ENCODE results near the gene MRPL4. TPM values are rescaled to one million over a fixed set of nuclear protein-coding genes. Genes with fewer than 3 reads are reported as not detected.

MRPL4 gene
- total RNA-seq, 4 donors from 2014 or later, result 45.8 to 86.0 (median 51.9) TPM

DNA sequence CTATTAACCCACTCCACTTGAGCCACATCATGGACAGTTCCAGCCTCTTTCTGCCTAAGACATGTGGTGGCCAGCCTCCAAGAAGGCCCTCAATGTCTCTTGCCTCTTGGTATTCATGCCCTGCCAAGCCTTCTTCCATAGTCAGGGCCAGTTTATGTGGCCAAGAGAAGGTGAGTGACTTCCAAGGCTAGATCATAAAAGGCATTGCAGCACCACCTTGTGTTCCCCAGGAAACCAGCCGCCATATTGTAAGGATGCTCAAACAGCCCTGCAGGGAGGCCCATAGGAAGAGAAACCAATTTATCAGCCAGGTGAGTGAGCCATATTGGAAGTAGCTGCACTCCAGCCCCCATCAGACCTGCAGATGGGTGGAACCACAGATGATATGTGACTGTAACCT lies 45.0 kb upstream of the MRPL4 start:
- Histone ChIP-seq H3K9me3 (peaks cover 0 to 5% (median 0%) of the 10 kb centered on the region in 3 donors), H3K36me3 (no peaks in the 10 kb centered on the region), H3K4me3 (no peak overlapping the region), H3K27me3 (no peaks in the 10 kb centered on the region), H3K4me1 (no peaks in the 10 kb centered on the region), H3K27ac (no peak overlapping the region)
- WGBS, 2 donors (ENCODE audit: low coverage in 1 of 2), result 100% methylated on average over 1 of the region's 1 CpG; no CpG with 5 or more reads in 1 of the 2 donors
- no peak for ATAC-seq
- TF ChIP-seq EP300 (IDR thresholded peaks at IDR 0.05) (no peak), POLR2AphosphoS5 (IDR thresholded peaks at IDR 0.05) (no peak), POLR2A (IDR thresholded peaks at IDR 0.05) (no peak)
- TF ChIP-seq, protein P1, sequence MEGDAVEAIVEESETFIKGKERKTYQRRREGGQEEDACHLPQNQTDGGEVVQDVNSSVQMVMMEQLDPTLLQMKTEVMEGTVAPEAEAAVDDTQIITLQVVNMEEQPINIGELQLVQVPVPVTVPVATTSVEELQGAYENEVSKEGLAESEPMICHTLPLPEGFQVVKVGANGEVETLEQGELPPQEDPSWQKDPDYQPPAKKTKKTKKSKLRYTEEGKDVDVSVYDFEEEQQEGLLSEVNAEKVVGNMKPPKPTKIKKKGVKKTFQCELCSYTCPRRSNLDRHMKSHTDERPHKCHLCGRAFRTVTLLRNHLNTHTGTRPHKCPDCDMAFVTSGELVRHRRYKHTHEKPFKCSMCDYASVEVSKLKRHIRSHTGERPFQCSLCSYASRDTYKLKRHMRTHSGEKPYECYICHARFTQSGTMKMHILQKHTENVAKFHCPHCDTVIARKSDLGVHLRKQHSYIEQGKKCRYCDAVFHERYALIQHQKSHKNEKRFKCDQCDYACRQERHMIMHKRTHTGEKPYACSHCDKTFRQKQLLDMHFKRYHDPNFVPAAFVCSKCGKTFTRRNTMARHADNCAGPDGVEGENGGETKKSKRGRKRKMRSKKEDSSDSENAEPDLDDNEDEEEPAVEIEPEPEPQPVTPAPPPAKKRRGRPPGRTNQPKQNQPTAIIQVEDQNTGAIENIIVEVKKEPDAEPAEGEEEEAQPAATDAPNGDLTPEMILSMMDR (IDR thresholded peaks at IDR 0.05), result no peak

DNA sequence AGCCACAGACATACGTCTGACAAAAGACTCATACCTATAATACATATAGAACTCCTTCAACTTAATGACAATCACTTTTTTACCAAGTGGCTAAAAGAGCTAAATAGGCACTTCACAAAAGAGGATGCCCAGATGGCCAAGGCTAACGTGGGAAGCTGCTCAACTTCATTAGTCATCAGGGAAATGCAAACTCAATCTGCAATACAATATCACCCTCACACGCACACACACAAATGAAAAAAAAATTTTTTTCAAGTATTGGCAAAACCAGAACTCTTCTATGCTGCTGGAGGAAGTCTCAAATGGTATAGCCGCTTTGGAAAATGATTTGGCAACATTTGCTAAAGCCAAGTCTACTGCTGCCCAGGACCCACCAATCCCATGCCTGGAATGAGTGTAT lies 42.7 kb upstream of the MRPL4 start:
- H3K27me3 ChIP-seq, result no peaks in the 10 kb centered on the region
- H3K4me1 ChIP-seq, result no peaks in the 10 kb centered on the region
- 70 to 71% methylated on average over 4 of the region's 4 CpGs for WGBS, 2 donors (ENCODE audit: low coverage in 1 of 2)
- H3K27ac ChIP-seq, result no peak overlapping the region
- no peaks in the 10 kb centered on the region for H3K36me3 ChIP-seq
- no peak for ATAC-seq
- peaks cover 0 to 5% (median 0%) of the 10 kb centered on the region in 3 donors for H3K9me3 ChIP-seq
- TF ChIP-seq POLR2A (IDR thresholded peaks at IDR 0.05), result no peak
- TF ChIP-seq EP300 (IDR thresholded peaks at IDR 0.05), result no peak
- no peak for TF ChIP-seq POLR2AphosphoS5 (IDR thresholded peaks at IDR 0.05)
- TF ChIP-seq, protein P1 (IDR thresholded peaks at IDR 0.05), result no peak
- H3K4me3 ChIP-seq, result no peak overlapping the region

DNA sequence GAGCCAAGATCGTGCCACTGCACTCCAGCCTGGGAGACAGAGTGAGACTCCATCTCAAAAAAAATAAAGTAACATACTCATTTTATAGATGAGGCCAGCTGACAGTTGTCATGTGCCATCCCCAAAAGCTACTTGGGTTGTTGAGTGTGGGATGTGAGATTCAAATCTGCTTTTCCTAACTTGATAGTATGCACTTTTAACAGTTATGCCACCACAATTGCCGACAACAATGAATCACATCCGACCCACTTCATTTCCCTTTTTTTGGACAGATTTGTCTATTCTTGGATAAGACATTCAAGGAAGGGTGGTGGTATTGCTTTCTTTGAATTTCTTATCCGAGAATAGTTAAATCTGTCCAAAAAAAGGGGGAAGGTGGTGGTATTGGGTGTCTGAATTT lies 41.0 kb upstream of the MRPL4 start:
- H3K4me1 ChIP-seq, result no peaks in the 10 kb centered on the region
- H3K27me3 ChIP-seq, result no peaks in the 10 kb centered on the region
- no peak for ATAC-seq
- no peak overlapping the region for H3K27ac ChIP-seq
- H3K4me3 ChIP-seq, result no peak overlapping the region
- H3K9me3 ChIP-seq, result peaks cover 0 to 5% (median 0%) of the 10 kb centered on the region in 3 donors
- no peaks in the 10 kb centered on the region for H3K36me3 ChIP-seq
- no peak for TF ChIP-seq EP300 (IDR thresholded peaks at IDR 0.05)
- TF ChIP-seq POLR2AphosphoS5 (IDR thresholded peaks at IDR 0.05), result no peak
- TF ChIP-seq, protein P1 (IDR thresholded peaks at IDR 0.05), result no peak
- TF ChIP-seq POLR2A (IDR thresholded peaks at IDR 0.05), result no peak
- 83 to 84% methylated on average over 3 to 4 of the region's 4 CpGs for WGBS, 2 donors (ENCODE audit: low coverage in 1 of 2)

DNA sequence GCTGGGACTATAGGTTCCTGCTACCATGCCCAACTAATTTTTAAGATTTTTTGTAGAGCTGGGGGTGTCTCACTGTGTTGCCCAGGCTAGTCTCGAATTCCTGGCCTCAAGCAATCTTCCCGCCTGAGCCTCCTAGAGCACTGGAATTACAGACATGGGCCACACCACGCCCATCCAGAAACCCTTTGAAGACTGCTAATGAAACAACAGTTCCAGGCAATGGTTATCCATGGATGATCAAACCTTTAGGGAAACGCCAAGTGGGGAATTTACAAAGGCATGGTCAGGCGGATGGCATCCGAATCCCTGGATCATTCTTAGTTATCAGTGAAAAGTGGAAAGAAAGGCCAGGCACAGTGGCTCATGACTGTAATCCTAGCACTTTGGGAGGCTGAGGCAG lies 40.3 kb upstream of the MRPL4 start:
- Histone ChIP-seq H3K4me1 (no peaks in the 10 kb centered on the region), H3K9me3 (peaks cover 0 to 5% (median 0%) of the 10 kb centered on the region in 3 donors), H3K27ac (no peak overlapping the region), H3K36me3 (no peaks in the 10 kb centered on the region), H3K27me3 (no peaks in the 10 kb centered on the region), H3K4me3 (no peak overlapping the region)
- 100% methylated on average over 3 of the region's 6 CpGs; no CpG with 5 or more reads in 1 of the 2 donors for WGBS, 2 donors (ENCODE audit: low coverage in 1 of 2)
- no peak for ATAC-seq
- no peak for TF ChIP-seq EP300 (IDR thresholded peaks at IDR 0.05)
- TF ChIP-seq, protein P1 (IDR thresholded peaks at IDR 0.05), result no peak
- no peak for TF ChIP-seq POLR2A (IDR thresholded peaks at IDR 0.05)

DNA sequence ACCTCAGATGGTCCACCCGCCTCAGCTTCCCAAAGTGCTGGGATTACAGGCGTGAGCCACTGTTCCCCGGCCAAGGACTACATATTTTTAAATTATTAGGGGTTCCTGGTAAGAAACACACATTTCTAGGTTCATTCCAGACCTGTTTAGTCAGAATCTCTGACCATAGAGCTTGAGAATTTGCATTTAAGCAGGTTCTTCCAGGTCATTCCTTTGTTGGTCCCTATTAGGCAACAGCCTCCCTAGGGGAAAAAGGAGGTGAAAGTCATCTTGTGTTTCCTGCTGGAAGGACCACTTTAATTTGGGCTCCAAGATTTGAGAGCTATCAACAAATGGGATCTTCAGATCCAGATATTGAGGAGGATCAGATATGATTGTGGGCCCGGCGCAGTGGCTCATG lies 37.2 kb upstream of the MRPL4 start:
- H3K36me3 ChIP-seq, result no peaks in the 10 kb centered on the region
- no peaks in the 10 kb centered on the region for H3K4me1 ChIP-seq
- no peaks in the 10 kb centered on the region for H3K27me3 ChIP-seq
- H3K4me3 ChIP-seq, result no peak overlapping the region
- ATAC-seq, result no peak
- WGBS, 2 donors (ENCODE audit: low coverage in 1 of 2), result 86 to 100% methylated on average over 2 to 5 of the region's 5 CpGs
- H3K27ac ChIP-seq, result no peak overlapping the region
- no peaks in the 10 kb centered on the region for H3K9me3 ChIP-seq
- TF ChIP-seq EP300 (IDR thresholded peaks at IDR 0.05) (no peak), POLR2A (IDR thresholded peaks at IDR 0.05) (no peak), POLR2AphosphoS5 (IDR thresholded peaks at IDR 0.05) (no peak)
- TF ChIP-seq, protein P1 (IDR thresholded peaks at IDR 0.05), result no peak
